Glutamatergic neuron (in vitro differentiated cells): ENCODE results near the gene SMC1B. TPM values are rescaled to one million over a fixed set of nuclear protein-coding genes. Genes with fewer than 3 reads are reported as not detected.
A peak's percentile ranks its signal among the peaks of the same experiment; 100 is the strongest.

Experiments
- DNase-seq: peaks from one replicate; pipeline ENCODE4 v3.0.0; 2022
- H3K27ac Mint-ChIP-seq: one replicate; pipeline ENCODE4 v1.8.0; 2020; ENCODE audit warnings: mild to moderate bottlenecking, mixed read lengths, inconsistent platforms; ENCODE audit not compliant: unreplicated experiment
- H3K27me3 Mint-ChIP-seq: one replicate; pipeline ENCODE4 v1.8.0; 2020; ENCODE audit warnings: mild to moderate bottlenecking, moderate library complexity, mixed read lengths, inconsistent platforms; ENCODE audit not compliant: unreplicated experiment
- H3K36me3 Mint-ChIP-seq: one replicate; pipeline ENCODE4 v1.8.0; 2020; ENCODE audit warnings: mild to moderate bottlenecking, mixed read lengths, inconsistent platforms; ENCODE audit not compliant: unreplicated experiment
- H3K4me1 Mint-ChIP-seq: one replicate; pipeline ENCODE4 v1.8.0; 2020; ENCODE audit warnings: mild to moderate bottlenecking, low read depth, mixed read lengths, inconsistent platforms; ENCODE audit not compliant: unreplicated experiment
- H3K4me3 Mint-ChIP-seq: one replicate; pipeline ENCODE4 v1.8.0; 2020; ENCODE audit warnings: mild to moderate bottlenecking, mixed read lengths, inconsistent platforms; ENCODE audit not compliant: unreplicated experiment
- H3K9me3 Mint-ChIP-seq: one replicate; pipeline ENCODE4 v1.8.0; 2020; ENCODE audit warnings: mild to moderate bottlenecking, moderate library complexity, mixed read lengths, inconsistent platforms; ENCODE audit not compliant: unreplicated experiment
- CTCF ChIP-seq: fragments of 200-600 bp; sonication (generic); IDR thresholded peaks from one replicate; pipeline ENCODE4 v1.5.0; 2021; ENCODE audit not compliant: partially characterized antibody, unreplicated experiment
- total RNA-seq: library from RNA; stranded (reverse); fragmentation: NEBNext Ultra II Directional; extraction: Animal tissue kit (Norgen Biotek cat#: 25700); gene quantifications from one replicate; pipeline ENCODE4 v1.2.1, GENCODE V29; 2021; ENCODE audit not compliant: unreplicated experiment

Gene SMC1B
- total RNA-seq, 1 donor from 2014 or later: not detected

DNA sequence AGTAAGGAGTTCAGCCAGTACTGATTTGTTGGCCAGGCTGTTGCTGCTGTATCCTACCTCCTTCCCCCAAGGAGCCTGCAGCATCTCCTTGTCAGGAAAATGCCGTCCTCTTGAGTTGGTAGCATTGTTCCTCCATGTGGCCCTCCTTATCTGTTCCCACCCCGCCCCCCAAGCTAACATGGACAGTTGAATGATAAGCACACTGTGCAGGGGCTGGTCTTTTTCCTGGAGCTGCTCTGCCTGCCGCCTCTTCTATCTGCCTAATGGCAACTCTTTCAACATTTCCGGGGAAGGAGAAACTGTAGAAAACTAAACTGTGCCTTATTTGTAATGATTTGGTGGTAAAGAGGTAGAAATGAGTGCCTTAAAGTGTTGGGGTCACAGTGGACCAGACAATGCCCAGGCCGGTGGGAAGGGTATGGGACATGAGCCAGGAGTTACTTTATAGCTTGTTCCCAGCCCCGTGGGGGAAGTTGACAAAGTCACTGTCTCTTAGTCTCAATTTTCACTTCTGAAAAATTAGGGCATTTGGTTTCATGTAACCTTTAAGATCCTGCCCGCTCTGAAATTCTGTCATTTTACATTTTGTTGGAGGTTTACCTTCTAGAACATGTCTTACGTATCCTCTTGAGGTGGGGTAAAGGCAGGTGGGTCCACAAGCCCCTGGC lies 99.2 kb downstream of the SMC1B start:
- H3K27ac Mint-ChIP-seq: no peak overlapping the region
- peaks cover 6% of the 10 kb centered on the region for H3K9me3 Mint-ChIP-seq
- H3K27me3 Mint-ChIP-seq: peaks cover 3% of the 10 kb centered on the region
- peaks cover 13% of the 10 kb centered on the region for H3K4me1 Mint-ChIP-seq
- H3K4me3 Mint-ChIP-seq: no peak overlapping the region
- no peaks in the 10 kb centered on the region for H3K36me3 Mint-ChIP-seq
- no peak for TF ChIP-seq CTCF
- DNase-seq: no peak

- Mint-ChIP-seq H3K27ac (no peak overlapping the region), H3K4me3 (no peak overlapping the region), H3K36me3 (no peaks in the 10 kb centered on the region), H3K4me1 (peaks cover 9% of the 10 kb centered on the region), H3K9me3 (peaks cover 6% of the 10 kb centered on the region), H3K27me3 (peaks cover 3% of the 10 kb centered on the region)
- no peak for TF ChIP-seq CTCF
- no peak for DNase-seq
These were observed 100.5 kb downstream of the SMC1B start for GRCh38 chr22:45312856-45313255.

GRCh38 chr22:45312415-45312814 lies 101.0 kb downstream of the SMC1B start:
- Mint-ChIP-seq H3K27ac (no peak overlapping the region), H3K27me3 (peaks cover 3% of the 10 kb centered on the region), H3K9me3 (peaks cover 6% of the 10 kb centered on the region), H3K4me1 (peaks cover 7% of the 10 kb centered on the region), H3K36me3 (no peaks in the 10 kb centered on the region), H3K4me3 (no peak overlapping the region)
- TF ChIP-seq CTCF: no peak
- DNase-seq: no peak

GRCh38 chr22:45310977-45311531 lies 102.3 kb downstream of the SMC1B start:
- no peak for DNase-seq
- Mint-ChIP-seq H3K27me3 (peaks cover 3% of the 10 kb centered on the region), H3K9me3 (peaks cover 10% of the 10 kb centered on the region), H3K4me3 (peak overlapping the region; percentile 84), H3K4me1 (peaks cover 7% of the 10 kb centered on the region), H3K36me3 (no peaks in the 10 kb centered on the region), H3K27ac (peak overlapping the region; percentile 17)
- no peak for TF ChIP-seq CTCF

- H3K36me3 Mint-ChIP-seq: no peaks in the 10 kb centered on the region
- peaks cover 7% of the 10 kb centered on the region for H3K4me1 Mint-ChIP-seq
- TF ChIP-seq CTCF: no peak
- H3K9me3 Mint-ChIP-seq: peaks cover 10% of the 10 kb centered on the region
- no peak overlapping the region for H3K27ac Mint-ChIP-seq
- peak overlapping the region; percentile 84 for H3K4me3 Mint-ChIP-seq
- peak; percentile 33 for DNase-seq
- peaks cover 3% of the 10 kb centered on the region for H3K27me3 Mint-ChIP-seq
These were observed 102.9 kb downstream of the SMC1B start for GRCh38 chr22:45310331-45310976.
